SK-N-SH (cell line): Measurements from ENCODE around the gene PTPRD.

ENCODE experiments used
- CTCF ChIP-seq: fragments of 200-600 bp; sonication (generic); IDR thresholded peaks from 2 replicates; pipeline ENCODE4 v1.6.1; 2017; ENCODE audit warnings: antibody characterized with exemption, mild to moderate bottlenecking, moderate library complexity
- EZH2phosphoT487 ChIP-seq: fragments of 200-600 bp; sonication (generic); IDR thresholded peaks from 2 replicates; pipeline ENCODE4 v1.6.1; 2017; ENCODE audit warnings: low read depth, mixed run types, mild to moderate bottlenecking, antibody characterized with exemption, moderate library complexity, borderline replicate concordance
- JUND ChIP-seq: IDR thresholded peaks from 2 replicates; pipeline ENCODE4 v1.4.0; 2012
- POLR2AphosphoS5 ChIP-seq: IDR thresholded peaks from 2 replicates; pipeline ENCODE4 v1.6.1; 2012; ENCODE audit warnings: low read depth, low read length
- TEAD4 ChIP-seq: IDR thresholded peaks from 2 replicates; pipeline ENCODE4 v1.4.0; 2012; ENCODE audit warnings: mild to moderate bottlenecking, borderline replicate concordance; ENCODE audit not compliant: insufficient read depth

- TF ChIP-seq CTCF (no peak), EZH2phosphoT487 (no peak), POLR2AphosphoS5 (no peak), JUND (no peak), TEAD4 (no peak)
These were observed 15.0 kb downstream of the PTPRD start for GRCh38 chr9:10597801-10598200.
